GM12801 (cell line): ENCODE measurements around the gene TRABD2A.

ENCODE experiments used
- TF ChIP-seq, protein P1 (sequence below): IDR thresholded peaks from one replicate; pipeline ENCODE4 v1.5.1; 2011; ENCODE audit warnings: control low read depth; ENCODE audit not compliant: insufficient read length; ENCODE audit errors: extremely low read depth

The TRABD2A gene

GRCh38 chr2:84839851-84840250 is 41.0 kb downstream of the TRABD2A start:
- TF ChIP-seq, protein P1, sequence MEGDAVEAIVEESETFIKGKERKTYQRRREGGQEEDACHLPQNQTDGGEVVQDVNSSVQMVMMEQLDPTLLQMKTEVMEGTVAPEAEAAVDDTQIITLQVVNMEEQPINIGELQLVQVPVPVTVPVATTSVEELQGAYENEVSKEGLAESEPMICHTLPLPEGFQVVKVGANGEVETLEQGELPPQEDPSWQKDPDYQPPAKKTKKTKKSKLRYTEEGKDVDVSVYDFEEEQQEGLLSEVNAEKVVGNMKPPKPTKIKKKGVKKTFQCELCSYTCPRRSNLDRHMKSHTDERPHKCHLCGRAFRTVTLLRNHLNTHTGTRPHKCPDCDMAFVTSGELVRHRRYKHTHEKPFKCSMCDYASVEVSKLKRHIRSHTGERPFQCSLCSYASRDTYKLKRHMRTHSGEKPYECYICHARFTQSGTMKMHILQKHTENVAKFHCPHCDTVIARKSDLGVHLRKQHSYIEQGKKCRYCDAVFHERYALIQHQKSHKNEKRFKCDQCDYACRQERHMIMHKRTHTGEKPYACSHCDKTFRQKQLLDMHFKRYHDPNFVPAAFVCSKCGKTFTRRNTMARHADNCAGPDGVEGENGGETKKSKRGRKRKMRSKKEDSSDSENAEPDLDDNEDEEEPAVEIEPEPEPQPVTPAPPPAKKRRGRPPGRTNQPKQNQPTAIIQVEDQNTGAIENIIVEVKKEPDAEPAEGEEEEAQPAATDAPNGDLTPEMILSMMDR, result no peak

- TF ChIP-seq, protein P1, result no peak
These were observed 42.3 kb downstream of the TRABD2A start for GRCh38 chr2:84838434-84839145.

- TF ChIP-seq, protein P1, result no peak
These were observed 44.7 kb downstream of the TRABD2A start for GRCh38 chr2:84836215-84836614.

GRCh38 chr2:84833481-84834150 is 47.3 kb downstream of the TRABD2A start:
- TF ChIP-seq, protein P1, result no peak

GRCh38 chr2:84832772-84833461 is 48.0 kb downstream of the TRABD2A start:
- TF ChIP-seq, protein P1, result no peak

GRCh38 chr2:84830758-84831500 is 50.0 kb downstream of the TRABD2A start:
- TF ChIP-seq, protein P1, result no peak

DNA sequence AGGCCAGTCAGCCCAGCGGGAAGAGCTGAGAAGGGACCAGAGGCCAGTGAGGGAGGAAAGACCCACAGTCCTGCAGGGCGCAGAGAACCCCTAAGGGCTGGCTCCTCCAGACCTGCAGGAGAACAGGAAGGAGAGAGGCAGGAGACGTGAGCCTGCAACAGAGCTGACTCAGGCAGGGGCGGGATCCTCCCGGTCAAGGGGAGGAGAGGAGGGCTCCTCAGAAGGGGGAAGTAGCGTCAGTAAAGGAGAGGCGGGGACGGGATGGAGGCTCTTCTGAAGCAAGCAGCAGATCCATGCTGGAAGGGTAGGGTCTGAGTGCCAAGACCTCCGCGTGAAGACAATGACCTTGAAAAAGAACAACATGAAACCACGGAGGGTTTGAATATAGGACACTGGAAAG is 50.8 kb downstream of the TRABD2A start:
- TF ChIP-seq, protein P1, result no peak
